ENCODE measurements around the gene MYOM3.
"Not testable (repeated sequence)": the region's sequence is repeated elsewhere in the genome, so short reads cannot be mapped to it uniquely, and the experiment has no call there.

Gene MYOM3

DNA sequence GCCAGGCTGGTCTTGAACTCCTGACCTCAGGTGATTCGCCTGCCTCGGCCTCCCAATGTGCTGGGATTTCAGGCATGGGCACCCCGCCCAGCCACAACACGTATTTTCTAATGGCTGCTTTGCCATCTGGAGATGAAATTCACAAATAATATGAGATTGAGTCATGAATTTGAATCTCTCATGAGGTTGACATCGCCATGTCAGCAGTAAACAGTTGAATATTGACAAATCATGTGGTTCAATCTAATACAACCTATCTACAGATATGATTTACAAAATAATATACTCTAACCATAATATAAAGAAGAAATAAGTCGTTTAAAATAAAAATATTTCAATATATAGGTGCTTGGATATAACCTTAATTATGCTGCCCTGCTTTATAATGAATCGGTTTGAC is 42.1 kb downstream of the MYOM3 start:
- DNase-seq = no peak

DNA sequence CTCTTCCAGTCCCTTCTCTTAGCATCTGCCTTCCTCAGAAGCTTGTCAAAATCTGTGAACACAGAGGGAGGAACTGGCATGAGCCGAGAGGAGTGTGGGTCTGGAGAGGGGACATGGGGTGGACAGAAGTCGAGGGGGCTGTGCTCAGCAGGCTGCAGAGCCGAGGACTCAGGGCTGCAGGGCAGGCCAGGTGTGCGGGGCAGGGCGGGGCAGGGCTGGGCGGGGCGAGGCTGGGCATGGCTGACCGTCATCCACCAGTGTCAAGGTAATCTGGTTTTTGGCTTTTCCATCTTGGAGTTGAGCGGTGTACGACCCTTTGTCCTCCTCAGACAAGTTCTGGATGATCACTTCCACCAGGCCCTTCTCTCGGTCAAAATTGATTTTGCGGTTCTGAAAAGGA is 44.0 kb downstream of the MYOM3 start:
- no peak for DNase-seq

DNA sequence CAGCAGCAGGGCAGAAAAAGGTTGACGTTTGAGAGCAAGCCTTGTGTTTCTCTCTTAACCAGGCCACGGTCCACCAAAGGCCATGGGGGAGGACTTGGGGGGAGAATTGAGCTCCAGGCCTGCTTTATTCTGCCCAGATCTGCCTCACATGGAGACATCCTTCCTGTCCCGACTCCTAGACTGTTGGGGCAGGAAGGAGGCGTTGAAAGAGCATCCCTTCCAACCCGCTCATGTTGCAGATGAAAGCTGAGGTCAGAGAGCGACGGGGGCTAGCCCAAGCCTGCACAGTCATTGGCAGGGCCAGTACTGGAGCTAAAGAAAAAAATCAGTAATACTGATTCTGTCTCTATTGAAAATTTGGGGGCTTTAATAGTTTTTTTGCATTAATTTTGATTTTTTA is 46.6 kb downstream of the MYOM3 start:
- DNase-seq = no peak

DNA sequence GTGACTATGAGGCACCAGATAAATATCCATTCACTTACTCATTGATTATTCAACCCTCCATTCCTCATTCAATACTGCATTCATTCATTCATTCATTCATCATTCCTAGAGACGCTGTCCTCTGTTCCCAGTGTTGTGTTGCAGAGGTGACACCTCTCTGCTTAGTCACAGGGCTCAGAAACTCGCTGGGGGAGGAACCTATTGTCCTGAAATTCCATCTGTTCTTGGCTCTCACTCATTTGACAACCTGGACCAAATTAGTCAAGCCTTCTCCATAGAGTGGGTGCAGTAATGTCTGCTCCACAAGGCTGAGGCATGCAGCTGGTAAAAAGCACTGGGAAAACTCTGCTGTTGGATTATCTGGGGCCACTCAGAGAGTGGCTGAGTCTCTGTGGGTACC is 49.7 kb downstream of the MYOM3 start:
- no peak for DNase-seq

DNA sequence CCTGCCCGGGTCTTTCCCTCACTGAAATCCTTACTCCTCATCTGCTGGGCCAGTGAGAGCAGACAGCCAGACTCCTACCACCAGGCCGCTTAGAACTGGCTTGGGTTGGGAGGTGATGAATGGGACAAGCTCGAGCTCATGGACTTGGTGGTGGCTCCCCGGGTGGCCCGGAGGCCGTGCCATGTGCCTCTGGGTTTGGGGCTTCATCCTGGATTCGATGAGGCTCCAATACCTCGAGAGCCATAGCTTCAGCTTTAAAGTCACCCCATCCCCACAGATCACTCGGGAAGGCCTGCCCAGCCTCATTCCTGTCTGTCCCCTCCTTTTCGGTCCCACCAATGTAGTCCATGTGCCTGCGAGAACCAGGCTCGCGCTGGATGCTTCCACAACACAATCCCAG is 51.5 kb downstream of the MYOM3 start:
- DNase-seq = no peak

DNA sequence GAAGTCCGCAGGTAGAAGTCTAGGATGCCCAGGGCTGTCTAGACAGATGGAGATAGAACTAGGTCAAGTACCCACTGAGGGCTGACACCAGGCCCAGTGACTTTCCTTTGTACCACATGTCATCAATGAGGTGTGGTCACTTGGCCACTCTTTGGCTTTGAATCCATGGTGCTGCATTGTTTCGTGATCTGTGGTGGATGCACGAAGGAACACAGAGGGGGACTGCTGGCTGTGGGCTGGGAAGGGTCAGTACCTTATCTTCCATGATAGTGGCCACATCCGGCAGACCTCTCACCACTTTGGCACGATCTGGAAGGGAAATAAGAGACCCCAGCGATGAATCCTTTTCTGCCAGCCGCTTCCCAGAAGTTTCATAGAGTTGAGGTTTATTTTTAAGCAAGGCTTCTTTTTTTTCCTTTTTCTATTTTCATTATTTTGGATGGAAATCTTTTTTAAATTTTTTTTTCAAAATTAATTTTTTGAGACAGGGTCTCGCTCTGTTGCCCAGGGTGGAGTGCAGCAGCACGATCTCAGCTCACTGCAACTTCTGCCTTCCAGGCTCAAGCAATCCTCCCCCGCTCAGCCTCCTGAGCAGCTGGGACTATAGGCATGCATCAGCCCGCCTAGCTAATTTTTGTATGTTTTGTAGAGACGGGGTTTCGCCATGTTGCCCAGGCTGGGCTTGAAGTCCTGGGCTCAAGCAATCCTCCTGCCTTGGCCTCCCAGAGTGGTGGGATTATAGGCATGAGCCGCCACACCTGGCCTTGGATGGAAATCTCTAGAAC is 53.1 kb downstream of the MYOM3 start:
- no peak for DNase-seq

DNA sequence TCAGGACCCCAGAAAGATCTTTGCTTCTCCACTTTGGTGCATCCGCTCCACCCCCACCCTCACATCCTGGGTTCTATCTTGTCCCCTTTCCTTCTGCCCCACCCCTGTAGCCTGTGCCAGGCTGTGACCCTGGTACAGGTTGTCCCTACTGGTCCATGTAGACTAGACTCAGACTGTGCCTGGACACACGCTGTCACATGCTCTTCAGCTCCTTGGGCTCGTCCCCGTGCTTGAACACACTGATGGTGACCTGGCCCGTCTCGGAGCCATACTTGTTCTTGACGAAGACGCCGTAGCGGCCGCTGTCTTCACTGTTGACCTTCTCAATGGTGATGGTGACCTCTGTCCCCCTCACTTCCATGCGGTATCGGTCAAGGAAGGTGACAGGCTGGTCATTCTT is 54.8 kb downstream of the MYOM3 start:
- no peak for DNase-seq

DNA sequence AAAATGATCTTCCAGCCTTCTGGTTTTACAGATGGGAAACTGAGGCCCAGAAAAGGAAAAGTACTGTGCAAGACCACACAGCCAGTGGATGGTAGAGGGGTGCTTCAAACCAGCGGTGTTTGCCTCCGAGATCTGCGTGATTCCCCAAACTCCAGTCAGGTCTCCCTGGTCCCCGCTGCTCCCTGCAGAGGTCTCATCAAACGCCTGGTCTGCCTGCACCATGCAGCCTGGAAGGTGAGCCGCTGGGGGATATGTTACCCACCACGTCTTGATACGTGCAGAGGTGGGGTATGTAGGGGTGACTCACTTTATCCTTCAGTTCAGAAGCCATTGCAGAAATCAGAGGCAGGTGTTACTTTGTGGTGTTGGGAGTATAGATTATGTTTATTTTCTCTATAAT is 56.3 kb downstream of the MYOM3 start:
- DNase-seq = no peak

DNA sequence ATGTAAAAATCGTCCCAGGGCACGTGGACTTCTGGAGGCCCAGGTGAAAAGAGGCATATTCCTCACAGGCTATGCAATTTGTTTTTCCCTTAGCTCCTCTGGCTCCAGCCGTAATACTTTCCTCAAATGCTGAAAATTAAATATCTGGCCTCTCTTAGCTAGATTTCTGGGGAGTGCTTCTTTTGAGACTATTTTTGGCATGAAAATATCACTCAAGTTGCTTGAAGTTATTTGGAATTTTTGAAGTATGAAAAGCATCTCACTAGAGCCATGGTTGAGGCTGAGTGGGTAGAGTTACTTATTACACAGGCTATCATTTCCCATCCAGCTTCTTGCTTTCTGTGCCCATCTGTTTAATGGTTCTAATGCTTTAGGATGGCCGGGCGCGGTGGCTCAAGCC is 59.7 kb downstream of the MYOM3 start:
- no peak for DNase-seq

DNA sequence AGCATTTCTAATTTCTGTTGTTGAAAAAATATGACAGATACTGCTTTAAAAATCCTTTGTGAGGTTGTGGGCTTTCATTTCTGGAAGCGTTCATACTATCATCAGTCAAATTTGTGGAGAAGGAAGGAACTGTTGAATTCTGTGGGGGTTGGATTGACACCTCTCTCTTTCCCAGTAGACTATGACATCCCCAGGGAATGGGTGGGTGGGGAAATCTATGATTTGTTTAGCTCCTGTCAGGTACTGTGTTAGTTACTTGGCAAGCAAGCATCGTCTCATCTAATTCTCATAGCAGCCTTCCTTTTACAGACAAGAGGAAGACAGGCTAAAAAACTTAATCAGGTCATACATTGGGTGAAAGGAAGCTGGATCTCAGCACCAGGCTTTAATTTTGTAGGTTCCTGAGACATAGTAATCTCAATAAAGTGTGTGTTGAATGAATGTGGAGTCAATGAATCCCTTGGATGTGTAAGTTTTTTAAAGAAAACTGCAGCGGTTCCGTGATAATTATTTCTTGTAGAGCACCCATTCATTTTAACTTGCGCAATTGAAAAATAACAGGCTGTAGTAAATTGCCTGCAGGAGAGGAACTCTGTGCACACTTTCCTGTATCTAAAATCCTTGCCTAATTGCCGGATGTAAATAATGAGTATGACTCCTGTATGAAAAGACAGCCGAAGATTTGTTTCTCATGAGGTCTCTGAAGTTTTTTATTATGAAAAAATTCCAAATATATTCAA is 60.6 kb downstream of the MYOM3 start:
- DNase-seq = no peak

DNA sequence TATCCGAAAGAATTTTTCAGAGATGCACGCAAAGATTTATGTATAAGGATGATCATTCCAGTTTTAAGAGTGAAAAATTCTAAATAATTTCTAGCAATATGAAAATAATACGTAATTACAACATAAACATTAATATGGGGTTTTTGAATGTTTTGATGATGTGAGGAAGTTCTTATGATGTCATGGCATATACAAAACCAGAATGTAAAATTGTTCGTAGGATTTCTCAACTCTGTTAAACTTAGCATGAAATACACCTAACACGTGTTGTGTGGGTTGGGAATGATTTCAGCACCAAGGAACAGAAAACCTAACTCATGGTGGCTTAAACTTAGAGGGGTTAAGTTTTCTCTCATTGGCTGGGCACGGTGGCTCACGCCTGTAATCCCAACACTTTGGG is 62.2 kb downstream of the MYOM3 start:
- DNase-seq = no peak

DNA sequence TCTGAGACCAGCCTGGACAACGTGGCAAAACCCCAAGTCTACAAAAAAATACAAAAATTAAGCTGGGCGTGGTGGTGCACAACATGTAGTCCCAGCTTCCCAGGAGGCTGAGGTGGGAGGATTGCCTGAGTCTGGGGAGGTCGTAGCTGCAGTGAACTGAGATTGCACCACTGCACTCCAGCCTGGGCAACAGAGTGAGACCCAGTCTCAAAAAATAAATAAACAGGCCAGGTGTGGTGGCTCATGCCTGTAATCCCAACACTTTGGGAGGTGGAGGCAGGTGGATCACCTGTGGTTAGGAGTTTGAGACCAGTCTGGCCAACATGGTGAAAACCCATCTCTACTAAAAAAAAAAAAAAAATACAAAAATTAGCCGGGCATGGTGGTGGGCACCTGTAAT is 63.0 kb downstream of the MYOM3 start:
- not testable (repeated sequence) for DNase-seq

DNA sequence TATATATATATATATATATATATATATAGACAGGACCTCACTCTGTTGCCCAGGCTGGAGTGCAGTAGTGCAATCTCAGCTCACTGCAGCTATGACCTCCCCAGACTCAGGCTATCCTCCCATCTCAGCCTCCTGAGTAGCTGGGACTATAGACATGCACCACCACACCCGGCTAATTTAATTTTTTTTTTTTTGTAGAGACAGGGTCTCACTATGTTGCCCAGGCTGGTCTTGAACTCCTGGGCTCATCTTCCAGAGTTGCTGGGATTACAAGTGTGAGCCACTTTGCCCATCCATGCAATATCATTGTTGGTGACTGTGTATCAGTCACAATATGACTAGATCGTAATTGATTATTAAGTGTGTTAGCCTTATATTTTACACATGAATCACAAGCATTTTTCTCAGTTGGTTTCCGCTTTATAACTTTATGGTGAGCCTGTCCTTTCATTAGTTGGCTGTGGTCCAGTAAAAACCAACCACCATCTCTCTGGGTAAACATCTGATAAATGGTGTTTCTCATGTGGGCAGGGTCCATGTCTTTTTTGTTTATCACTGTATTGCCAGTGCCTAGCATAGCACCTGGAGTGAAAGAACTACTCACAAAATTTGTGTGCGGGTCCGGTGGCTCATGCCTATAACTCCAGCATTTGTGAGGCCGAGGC is 63.6 kb downstream of the MYOM3 start:
- no peak for DNase-seq

DNA sequence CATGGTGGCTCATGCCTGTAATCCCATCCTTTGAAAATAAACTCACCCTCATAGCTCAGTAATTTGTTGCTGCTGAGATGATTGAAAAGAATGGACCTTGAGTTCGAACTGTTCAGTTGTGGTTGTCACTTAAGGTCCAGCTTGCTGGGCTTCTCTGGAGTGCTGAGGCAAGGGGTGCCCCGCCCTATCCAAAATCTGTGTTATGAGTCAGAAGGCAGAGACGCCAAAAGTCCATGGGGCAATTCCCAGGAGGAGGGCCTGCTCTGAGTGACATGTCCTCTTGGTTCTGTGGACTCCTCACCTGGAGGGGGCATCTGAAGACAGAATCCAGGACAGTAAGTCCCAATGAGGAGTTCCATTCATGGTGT is 64.8 kb downstream of the MYOM3 start:
- DNase-seq = no peak

DNA sequence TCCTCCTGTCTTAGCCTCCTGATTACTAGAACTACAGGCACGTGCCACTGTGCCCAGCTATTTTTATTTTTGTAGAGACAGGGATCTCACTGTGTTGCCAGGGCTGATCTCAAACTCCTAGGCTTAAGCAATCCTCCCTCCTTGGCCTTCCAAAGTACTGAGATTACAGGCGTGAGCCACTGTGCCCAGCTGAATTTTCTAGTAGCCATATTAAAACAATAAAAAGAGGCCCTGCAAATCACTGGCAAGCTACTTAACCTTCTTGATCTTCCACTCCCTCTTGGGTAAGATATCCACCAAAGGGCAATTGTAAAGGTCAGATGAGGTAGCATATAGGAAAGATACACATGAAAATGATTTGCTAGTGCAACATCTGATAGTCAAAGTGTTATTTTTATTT is 66.2 kb downstream of the MYOM3 start:
- DNase-seq = no peak

DNA sequence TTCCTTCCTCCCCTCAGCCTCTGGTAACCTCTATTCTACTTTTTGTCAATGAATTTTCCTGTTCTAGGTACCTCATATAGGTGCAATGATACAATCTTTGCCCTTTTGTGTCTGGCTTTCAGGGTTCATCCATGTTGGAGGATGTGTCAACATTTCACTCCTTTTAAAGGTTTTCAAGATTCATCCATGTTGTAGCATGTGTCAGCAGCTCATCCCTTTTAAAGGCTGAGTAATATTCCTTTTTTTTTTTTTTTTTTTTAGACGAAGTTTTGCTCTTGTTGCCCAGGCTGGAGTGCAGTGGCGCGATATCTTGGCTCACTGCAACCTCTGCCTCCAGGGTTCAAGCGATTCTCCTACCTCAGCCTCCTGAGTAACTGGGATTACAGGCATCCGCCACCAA is 67.3 kb downstream of the MYOM3 start:
- not testable (repeated sequence) for DNase-seq

DNA sequence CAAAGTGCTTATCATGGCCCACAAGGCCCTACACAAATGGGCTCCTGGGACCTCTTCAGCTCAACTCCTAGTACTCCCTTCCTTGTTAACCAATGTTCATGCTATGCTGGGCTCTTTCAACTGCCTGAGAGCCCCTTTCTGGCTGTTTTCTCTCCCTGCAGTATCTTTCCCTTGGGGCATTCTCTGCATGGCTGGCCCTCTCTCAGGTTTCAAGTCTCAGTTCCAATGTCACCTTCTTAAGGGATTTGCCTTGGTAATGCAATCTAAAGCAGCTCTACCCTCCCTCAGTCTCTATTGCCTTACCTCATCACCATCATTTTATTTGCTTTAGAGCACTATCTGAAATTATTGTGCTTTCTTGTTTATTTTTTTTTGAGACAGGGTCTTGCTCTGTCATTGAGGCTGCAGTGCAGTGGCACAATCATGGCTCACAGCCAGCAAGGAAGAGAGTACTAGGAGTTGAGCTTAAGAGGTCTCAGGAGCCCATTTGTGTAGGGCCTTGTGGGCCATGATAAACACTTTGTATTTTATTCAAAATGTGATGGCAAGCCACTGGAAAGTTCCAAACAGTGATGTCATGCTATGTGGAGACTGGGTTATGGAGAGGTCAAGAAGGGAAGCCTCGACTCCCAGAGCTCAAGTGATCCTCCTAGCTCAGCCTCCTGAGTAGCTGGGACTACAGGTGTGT is 68.4 kb downstream of the MYOM3 start:
- no peak for DNase-seq

DNA sequence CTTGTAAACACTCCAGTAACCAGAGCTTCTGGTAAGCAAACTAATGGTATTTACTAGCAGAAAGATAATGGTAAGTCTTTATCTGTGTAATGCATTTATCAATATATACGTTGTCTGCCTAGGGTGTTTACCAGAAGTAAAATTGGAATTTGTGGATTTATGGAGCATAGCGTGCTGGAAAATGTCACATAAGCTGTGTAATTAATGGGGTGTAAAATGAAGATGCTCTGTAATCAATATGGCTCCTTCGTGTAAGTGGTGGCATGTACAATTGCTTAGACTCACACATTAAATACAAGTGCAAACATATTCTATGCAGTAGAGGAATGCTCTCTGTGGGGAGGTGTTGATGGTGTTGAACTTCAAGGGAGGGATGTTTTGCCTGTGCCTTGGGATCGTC is 69.6 kb downstream of the MYOM3 start:
- DNase-seq = no peak

DNA sequence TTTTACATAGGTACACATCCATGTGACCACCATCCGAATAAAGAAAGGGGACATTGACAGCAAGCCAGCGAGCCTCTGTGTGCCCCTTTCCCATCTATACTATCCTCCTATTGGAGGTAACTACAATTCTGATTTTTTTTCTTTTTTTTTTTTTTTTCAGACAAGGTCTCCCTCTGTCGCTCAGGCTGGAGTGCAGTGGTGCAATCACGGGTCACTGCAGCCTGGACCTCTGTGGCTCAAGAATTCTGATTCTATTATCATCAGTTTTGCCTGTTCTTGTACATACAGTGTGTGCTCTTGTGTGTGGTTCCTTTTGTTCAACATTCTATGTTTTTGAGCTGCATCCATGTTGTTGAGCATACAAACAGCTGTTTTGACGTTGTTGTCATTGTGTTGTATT is 75.8 kb downstream of the MYOM3 start:
- DNase-seq = no peak

DNA sequence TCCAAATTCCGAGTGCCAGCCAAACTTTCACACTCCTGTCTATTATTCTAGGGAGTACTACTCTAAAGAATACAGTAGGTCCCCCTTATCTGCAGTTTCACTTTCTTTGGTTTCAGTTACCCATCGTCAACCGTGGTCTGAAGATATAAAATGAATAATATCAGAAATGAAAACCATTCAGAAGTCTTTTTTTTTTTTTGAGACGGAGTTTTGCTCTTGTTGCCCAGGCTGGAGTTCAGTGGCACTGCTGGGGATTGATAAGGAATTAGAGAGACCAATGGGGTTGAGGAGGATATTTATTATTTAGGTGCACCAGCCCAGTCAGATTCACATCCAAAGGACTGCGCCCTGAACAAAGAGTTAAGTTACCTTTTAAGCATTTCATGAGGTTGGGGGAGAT is 79.0 kb downstream of the MYOM3 start:
- no peak for DNase-seq

DNA sequence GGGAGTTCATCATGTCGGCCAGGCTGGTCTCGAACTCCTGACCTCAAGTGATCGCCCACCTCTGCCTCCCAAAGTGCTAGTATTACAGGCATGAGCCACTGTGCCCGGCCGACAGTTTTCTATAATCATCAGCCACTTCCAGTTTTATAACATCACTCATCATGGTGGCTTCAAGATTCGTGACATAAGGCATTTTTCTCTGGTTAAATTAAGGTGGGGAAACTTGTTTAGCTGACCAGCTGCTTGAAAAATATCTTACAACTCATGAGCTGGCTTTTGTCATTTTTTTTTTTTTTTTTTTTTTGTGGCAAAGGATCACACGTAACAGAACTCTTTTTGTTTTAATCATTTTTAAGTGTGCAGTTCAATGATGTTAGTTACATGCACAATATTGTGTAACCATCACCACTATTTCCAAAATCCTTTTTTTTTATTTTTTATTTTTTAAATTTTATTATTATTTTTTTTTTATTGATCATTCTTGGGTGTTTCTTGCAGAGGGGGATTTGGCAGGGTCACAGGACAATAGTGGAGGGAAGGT is 80.9 kb downstream of the MYOM3 start:
- DNase-seq = not testable (repeated sequence)

DNA sequence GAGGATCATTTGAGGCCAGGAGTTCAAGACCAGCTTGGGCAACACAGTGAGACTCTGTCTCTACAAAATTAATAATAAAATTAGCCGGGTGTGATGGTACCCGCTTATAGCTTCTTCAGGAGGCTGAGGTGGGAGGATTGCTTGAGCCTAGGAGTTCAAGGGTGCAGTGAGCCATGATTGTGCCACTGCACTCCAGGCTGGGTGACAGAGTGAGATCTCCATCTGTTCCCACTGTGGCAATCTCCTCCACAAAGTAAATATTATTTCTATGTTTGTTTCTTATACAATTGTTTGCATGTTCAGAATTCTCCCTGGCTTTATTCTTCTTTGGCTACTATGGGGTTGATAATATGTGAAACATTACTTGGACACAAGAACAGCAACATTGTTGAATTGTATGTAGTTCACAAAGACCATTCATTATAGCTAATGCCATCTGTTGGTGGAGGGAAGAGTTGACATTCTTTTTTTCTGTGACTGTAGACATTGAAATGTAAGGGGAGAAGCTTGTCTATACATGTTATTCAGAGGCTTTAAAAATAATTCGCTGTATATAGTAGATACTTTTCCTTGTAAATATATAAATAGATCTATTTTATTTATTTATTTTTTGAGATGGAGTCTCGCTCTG is 84.0 kb downstream of the MYOM3 start:
- DNase-seq = no peak

Data from SHP77 (cell line).